OCI-LY7 (cell line): ENCODE data around the gene KIAA0586.

Experiments used
- CTCF ChIP-seq: fragments of 200-600 bp; sonication (generic); conservative IDR thresholded peaks from 2 replicates; pipeline ENCODE4 v1.5.1; 2014; ENCODE audit warnings: mild to moderate bottlenecking, antibody characterized with exemption, low read length, moderate library complexity, mixed read lengths
- EZH2phosphoT487 ChIP-seq: fragments of 200-600 bp; sonication (generic); IDR thresholded peaks from 2 replicates; pipeline ENCODE4 v1.6.1; 2018; ENCODE audit warnings: low read depth, borderline replicate concordance, mild to moderate bottlenecking, mixed run types, antibody characterized with exemption, low read length, moderate library complexity, mixed read lengths

DNA sequence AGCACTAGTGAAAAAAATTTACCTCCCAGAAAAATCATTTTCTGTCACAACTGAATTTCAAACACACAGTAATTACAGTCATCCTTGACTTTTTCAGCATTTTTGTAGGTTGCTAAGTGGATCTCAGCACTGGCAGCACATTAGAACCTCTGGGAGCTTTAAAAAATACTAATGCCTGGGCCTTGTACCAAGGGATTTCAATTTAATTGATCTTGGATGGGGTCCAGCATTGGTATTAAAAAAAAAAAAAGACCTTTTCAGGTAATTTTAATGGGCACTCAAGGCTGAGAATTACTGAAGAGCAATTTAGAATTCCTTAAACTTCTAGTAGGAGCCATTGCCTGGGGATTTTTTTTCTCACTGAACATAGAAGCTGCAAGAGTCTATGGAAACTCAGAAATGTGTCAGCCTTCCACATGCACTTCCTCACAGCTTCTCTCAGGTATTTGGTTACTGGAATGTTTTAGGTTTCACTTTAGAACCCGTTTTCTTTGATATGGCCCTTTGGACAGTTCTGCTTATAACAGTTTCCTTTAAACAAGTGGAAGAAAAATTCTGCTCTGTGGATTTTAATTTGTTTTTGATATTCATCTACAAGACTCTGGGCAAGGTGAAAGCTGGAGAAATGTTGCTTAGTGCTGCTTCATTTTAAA lies 121.7 kb downstream of the KIAA0586 start:
- TF ChIP-seq CTCF (no peak), EZH2phosphoT487 (no peak)
